Activated CD4-positive, alpha-beta T cell treated with anti-CD3 and anti-CD28 coated beads for 1 hour (primary cell): ENCODE data around the gene NINJ2.

ENCODE experiments used
- DNase-seq: peaks from one replicate; pipeline ENCODE4 v3.0.0-alpha.2; 2020

NINJ2 gene

DNA sequence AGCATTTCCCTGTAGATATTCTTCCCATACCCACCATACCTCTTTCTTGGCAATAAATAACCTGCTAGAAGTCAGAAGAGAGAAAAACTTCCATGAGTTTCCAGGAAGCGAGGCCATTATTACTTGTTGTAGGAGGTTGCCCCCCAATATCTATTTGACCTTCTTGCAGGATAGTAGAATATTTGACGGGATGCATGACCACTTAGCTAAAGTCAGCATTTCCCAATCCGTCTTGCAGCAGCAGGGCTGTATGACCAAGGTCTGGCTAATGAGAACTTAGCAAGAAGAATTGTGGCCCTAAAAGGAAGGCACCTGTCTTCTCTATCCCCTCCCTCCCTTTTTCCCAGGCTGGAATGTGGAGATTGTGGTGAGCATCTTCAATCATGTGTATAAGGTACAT lies 51.5 kb downstream of the NINJ2 start:
- no peak for DNase-seq

DNA sequence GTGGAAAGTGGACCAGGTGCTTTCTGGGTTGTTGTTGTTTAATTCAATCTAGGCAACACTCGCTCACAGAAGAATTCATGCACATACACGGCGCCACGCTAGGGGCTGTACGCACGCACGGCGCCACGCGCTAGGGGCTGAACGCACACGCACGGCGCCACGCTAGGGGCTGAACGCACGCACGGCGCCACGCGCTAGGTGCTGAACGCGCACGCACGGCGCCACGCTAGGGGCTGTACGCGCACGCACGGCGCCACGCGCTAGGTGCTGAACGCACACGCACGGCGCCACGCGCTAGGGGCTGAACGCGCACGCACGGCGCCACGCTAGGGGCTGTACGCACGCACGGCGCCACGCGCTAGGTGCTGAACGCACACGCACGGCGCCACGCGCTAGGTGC lies 54.3 kb downstream of the NINJ2 start:
- DNase-seq = no peak

DNA sequence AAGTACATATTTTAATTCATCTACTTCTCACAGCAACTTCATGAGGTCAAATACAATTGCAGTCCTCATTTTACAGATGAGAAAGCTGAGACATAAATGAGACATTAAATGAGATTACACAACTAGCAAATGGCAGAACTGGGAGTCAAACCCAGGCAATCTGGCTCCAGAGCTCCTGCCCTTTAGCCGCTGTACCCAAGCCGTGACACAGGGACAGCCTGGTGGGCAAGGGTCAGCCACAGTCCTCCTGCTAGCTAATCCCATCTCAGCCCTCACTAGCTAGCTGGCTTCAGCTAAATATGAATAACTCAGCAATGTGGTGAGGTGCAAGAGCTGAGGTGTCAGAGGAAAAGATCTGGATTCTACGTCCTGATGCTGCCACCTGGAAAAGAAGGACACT lies 54.8 kb downstream of the NINJ2 start:
- DNase-seq = no peak

DNA sequence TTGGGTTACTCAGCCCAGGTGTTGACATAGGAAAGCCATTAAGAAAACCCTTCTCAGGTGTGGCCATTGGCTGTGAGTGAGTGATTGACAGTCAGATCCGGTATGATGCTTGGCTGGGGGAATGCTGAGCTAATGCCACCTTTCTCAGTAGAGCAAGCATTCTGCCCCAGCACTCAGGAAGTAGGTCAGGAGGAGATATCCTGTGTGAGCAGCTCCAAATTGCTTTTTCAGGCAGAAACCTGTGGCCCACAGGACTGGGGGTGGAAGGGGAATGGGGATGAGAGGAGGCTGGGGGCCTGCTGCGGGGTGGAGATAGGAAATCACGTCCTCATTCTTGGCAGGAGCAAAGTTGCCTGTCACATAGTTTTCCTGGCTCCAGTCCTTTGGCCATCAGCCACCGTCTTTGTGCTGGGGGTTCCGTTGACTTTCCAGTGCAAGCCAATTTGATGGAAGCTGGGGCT lies 55.7 kb downstream of the NINJ2 start:
- DNase-seq = no peak

DNA sequence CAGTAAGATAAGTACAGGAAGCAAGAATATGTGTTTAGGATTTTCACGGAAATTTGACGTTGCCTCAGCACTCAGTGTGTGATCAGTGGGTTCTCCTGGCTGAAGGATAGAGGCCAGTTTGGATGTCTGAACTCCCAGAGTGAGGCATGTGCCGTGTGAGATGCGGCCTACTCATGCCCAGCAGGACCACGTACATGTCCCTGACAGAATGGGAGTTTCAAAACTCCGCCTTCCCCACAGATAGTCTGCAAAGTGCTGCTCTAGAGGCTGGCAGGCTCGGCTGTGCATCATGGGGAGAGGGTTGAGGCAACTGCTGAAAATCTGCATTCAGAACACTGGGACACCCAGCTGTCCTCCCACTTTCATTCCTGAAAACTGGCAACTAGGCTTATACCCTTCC lies 58.3 kb downstream of the NINJ2 start:
- no peak for DNase-seq

DNA sequence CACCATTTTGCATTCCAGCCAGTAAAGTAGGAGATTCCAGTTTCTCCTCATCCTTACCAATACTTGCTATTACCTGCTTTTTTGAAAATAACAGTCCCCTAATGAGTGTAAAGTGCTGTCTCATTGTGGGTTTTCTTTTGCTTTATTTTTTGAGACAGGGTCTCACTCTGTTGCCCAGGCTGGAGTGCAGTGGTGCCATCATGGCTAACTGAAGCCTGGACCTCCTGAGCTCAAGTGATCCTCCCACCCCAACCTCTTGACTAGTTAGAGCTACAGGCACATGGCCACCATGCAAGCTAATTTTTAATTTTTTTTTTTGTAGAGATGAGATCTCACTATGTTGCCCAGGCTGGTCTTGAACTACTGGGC lies 60.6 kb downstream of the NINJ2 start:
- DNase-seq = no peak

DNA sequence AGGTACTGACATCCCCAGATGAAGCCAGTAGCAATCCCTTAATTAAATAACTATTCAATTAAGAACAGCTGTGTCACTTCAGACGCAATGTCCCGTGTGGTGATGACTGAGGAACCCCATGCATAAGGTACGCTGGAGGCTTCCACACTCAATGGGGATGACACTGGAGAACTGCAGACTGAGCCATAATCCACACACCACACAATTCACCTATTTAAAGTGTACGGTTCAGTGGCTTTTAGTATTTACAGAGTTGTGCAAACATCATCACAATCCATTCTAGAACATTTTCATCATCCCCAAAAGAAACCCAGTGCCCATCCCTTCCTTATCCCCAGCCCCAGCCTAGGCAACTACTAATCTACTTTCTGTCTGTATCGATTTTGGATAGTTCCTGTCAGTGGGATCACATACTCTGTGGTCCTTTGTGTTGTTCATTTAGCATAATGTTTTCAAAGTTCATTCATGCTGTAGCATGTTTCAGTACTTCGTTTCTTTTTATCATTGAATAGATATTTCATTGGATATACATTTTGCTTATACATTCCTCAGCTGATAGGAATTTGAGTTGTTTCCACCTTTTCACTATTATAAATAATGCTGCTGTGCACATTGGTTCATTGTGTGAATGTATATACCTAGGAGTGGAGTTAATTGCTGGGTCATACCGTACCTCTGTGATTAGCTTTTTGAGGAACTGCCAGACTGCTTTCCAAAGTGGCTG lies 61.1 kb downstream of the NINJ2 start:
- no peak for DNase-seq

DNA sequence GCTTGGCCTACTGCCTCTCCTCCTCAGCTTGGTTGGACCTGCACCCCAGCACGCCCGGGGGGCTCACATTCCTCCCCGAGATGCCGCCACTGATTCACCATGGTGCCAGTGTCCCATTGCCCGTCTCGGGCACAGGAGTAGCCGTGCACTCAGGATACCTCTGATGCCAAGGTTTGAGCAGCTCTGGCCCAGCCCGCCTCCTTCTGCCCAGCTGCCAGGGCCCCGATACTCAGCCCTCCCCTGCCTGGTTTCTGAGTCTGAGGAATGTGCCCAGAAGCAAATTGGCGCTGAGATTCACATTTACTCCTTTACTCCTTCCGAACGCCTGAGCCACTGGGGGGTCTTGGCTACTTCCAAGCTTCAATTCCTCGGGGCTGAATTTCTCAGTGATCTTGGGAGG lies 63.5 kb downstream of the NINJ2 start:
- DNase-seq = no peak

DNA sequence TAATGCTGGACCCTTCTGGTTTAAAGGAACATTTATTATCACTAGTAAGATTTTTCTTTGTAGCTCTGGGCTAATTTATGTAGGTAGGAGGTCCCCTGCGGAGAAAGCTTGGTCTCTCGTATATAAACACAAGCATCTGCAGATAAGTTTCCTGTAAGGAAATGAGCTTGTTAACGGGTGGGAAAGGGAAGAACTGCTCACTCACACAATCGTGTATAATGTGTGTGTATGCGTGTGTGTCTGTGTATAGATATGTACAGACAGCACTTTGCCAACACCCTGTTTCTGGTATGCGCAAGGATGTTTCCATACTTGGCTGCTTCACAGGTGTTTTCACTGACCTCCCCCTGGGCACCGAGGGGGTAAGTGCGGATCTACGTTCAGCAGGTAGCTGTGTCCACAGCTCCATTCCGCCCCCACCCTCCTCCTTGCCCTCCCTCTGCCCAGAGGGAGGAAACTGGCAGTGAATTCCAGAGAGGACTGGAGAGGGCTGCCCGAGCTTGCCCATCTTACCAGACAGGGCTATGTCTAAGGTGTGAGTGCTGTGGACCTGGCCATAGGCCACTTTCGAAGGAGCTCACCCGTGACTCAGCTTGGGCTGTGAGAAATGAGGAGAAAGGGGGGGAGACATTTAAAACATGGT lies 65.2 kb downstream of the NINJ2 start:
- DNase-seq = no peak

DNA sequence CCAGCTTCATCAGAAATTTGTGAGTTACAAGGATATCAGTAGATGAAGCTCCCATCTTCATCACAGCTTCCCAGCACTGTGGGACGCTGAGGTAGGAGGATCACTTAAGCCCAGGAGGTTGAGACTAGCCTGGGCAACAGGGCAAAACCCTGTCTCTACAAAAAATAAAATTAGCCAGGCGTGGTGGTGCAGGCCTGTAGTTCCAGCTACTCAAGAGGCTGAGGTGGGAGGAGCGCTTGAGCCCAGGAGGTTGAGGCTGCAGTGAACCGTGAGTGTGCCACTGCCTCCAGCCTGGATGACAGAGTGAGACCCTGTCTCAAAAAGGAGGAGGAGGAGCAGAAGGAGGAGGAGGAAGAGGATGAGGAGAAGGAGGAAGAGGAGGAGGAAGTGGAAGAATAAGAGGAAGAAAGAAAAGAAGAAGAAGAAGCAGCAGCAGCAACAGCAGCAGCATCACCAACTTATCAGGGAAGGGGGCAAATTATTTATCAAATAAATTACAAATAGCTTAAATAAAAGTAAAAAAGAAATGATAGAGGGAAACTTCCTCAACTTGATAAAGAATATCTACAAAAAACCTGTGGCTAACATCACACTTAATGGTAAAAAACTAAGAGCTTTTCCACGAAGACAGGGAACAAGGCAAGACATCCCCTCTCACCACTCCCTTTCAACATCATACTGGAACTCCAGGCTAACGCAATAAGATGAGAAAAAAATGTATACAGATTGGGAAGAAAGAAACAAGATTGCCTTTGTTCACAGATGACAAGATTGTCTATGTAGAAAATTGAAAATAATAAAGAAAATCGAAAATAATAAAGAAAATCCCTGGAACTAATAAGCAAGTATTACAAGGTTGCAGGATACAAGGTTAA lies 69.6 kb downstream of the NINJ2 start:
- DNase-seq = no peak

DNA sequence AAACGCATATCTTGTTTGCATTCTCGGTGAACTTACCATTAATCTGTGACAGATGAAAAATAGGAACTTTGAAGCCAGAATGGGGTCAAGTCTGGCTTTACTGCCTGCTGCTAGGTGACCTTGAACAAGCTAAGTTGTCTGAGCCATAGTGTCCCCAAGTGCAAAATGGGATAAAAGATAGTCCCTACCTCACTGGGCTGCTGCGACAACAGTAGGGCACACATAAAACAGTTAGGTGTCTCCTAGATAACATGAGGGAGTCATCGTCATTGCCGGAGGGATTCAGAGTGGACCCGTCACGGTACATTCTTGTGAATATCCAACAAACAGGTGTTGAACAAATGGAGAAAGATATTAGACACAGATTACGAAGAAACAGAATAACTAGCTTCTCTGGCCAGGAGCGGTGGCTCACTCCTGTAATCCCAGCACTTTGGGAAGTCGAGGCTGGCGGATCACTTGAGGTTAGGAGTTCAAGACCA lies 71.2 kb downstream of the NINJ2 start:
- DNase-seq = no peak

DNA sequence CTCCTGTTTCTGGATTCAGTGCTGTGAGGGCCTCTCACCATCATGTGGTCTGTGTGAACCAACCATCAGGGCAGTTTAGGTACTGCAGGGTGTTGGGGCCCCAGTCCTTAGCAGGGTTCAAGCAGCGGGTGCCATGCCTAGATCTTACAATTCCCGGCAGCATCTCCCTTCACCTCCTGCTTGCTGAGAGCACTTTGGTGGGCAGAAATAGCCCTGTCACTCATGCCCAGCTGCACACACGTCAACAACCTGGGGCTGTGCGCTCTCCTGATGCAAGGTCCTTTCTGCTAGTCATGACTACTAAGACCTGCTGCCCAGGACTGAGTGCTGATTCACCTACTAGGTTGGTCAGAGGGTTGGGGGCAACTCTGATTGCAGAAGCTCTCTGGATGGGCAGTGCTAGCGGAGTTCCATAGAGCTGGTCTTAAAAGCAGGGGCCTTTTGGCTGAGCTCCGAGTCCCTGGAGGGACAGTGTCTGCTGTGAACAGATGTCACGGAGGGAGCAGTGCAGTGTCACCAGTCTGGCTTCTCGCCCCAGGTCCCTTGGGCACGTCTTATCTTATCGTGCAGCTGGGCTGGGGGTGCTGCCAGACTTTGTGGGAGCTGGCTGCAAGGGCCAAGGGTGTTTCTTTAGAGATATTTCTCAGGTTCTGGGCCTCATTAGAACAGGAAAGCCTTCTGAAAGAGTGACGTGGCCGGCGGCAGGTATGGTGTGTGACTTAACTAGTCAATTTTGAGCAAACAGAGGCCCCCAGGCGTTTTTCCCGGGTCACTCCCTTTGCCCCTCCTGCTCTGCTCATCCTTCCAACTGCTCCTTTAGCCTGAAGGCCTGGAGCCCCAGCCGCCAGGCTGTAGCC lies 71.8 kb downstream of the NINJ2 start:
- no peak for DNase-seq

DNA sequence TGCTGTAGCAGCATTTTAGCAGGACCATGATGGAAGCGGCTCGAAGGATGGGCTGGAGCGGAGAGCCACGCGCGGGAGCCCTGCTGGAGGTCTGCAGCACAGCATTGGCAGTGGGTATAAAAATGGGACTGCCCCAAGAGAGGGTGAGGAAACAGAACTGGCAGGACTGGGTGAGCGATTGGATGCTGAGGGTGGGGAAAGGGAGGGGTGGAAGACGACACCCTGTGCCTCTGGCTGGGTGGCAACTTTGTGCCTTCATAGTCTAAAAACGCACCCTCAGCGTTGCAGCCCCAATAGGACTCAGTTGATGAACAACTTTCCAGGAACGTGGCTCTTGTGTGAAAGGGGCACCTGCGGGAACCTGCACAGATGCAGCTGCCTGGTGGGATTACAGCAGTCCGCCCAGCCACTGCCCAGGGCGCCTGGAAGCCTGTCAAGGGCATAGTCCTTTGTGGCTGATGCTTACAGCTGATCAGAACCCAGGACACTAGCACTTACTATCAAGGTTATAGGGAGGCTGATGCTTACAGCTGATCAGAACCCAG lies 73.0 kb downstream of the NINJ2 start:
- DNase-seq = no peak

DNA sequence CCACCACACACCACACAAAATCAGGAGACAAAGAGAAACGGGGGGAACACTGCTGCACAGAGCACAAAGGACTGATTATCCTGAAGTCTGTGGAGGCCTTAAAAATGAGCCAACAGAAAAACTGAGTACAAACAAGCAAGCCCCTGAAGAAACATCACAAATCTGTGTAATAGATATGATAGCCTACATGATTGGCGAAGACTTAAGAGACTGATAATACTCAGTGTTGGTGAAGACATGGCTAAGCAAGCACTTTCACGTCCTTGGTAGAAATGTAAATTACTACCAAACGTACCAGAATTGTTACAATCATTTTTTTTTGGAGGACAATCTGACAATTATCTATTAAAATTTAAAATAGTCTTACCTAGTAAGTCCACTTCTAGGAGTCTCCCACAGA lies 74.6 kb downstream of the NINJ2 start:
- DNase-seq = no peak

DNA sequence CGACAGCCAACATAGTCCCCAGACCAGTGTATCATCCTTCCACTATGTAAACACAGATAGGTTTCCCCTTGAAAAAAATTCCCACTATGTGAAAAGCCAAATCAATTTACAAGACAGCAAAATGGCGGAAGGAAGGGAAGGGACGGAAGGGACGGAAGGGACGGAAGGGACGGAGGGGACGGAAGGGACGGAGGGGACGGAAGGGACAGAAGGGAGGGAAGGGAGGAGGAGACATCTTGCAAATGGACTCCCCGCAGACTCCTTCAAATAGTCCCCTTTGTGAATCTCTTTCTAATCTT lies 75.3 kb downstream of the NINJ2 start:
- DNase-seq = no peak

DNA sequence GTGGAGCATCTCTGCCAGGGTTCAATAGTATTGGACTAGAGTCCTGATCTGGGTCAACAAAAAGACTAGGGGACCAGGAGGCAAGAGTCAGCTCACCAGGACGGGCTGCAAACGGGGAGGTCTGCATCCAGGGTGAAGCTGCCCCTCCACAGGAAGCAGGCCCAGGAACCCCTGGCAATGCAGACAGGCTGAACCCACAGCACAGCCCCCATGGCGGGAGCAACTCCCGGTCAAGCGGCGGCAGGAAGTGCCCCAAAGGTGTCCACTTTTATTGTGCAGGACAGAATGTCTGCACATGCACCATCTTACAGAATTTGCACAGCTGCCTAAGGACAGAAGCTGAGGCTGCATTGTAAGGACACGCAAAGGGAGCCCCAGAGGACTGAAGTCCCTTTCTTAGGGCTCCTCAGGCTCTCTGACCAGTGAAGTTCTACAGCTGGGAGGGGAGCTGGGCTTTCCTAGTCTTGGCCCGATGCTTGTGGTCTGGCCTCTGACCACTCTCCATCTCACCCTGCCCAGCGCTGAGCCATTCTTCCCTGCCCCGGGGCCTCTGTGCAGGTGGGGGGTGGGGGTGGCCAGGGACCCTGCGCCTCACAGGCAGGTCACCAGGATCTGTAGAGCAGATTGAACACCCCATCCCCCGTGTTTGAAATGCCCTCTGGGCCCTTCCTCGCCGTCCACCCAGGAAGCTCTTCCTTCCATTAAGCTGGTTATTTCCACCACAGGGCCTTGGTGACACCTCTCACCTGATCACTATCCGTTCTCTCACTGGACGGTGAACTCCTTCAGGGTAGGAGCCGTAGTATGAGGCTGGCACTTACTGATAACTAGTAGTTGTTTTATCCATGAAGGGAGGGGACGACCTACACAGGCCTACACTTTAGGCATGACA lies 75.9 kb downstream of the NINJ2 start:
- no peak for DNase-seq

DNA sequence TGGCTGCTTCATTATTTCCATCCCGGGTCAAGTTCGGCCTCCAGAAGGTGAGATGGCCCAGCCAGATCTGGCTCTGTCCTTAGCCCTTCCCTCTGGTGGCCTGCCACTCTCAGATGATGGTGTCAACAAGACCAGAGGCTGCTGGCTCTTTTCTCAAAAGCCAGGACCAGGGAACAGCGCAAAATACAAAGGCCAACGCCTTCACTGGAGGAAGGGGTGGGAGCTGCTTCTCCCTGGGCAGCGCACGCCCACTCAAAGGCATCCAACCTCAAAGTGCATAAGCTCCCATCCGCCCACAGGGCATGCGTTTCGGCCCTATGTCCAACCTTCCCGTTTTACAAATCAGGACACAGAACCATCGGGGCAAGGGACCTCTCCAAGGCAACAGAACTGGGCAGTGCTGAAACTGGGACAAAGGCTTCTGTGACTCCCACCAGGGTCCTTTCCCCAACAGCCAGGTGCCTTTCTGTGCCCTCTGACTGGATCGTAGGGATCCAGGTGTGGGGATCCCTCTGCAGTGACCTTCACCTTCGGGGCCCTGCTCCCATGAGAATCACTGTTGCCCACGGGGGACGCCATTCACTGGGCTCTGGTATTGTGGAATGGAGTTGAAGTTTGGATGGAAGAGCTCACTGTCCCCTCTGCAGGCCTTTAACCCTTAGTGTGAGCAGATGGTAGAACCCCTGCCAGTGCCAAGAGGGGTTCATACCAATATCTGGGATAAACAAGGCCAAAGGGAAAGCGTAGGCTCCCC lies 76.8 kb downstream of the NINJ2 start:
- DNase-seq = no peak

DNA sequence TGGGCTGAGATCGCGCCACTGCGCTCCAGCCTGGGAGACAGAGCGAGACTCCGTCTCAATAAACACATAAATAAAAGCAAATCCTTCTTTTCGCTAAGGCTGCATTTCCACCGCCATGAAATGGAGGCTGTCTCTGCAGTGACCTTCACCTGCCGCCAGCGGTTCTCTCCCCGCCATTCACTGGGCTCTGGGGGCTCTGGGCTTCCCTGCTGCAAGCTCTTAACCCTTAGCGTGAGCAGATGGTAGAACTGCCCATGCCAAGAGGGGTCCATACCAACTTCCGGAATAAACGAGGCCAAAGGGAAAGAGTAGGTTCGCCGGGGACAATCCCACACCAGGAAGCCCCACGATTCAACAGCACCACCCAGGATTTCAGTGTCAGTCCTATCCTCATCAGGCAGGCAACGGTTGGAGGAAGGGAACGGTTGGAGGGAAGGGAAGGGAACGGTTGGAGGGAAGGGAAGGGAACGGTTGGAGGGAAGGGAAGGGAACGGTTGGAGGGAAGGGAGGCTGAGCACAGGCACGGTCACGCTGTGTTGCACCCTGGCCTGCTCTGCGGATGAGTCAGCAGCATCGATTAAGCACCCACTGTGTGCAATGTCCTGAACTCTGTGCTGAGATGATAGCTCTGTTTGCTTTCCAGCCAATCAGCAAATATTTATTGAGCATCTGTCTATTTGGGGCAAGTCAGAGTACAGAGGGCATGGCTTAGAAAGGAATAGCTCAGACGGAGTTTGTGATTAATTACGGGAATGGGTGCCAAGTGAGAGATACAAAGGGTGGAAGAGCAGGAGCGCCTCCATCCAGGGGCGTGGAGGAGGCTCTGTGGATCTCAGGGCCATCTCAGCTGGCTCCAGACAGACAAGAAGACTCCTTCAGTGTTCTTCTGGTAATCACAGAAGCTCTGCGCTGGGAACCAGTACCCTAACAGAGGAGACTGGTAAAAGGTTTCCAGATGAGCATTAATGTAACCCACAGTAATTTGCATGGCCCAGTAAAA lies 77.9 kb downstream of the NINJ2 start:
- no peak for DNase-seq

DNA sequence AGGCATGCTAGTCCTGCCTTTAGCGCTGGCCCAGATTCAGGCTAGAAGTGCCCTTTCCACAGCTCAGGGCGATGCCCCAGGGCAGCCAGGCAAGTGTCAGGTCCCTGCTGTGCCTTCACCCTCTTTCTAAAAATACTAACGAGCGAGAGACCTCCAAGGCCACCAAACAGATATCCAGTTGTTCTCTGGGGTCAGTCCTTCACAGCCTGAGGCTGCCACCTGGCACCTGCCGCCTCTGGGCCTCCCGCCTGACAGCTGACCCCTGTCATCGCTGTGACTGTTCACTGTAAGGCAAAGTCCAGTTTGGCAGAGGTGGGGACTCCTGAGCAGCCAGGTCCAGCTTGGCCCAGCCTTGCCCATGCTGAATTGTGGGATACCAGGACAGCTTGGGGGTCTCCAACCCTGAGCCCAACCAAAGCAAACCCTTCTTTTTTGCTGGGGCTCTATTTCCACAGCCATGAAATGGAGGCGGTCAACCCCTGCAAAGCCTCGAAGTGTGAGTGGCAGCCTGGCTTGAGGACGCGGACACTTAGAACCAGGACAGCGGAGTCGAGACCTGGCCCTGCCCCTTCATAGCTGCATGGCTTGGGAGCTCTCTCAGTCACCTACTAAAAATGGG lies 79.9 kb downstream of the NINJ2 start:
- DNase-seq = no peak
